Activated naive CD4-positive, alpha-beta T cell treated with anti-CD3 and anti-CD28 coated beads for 36 hours (primary cell): ENCODE measurements around the gene HPCAL1. TPM values are rescaled to one million over a fixed set of nuclear protein-coding genes. Genes with fewer than 3 reads are reported as not detected.

Experiments used
- CTCF ChIA-PET: fragments of 350-600 bp; sonication (Branson Sonifier 250); formaldehyde crosslinking; loops from one replicate; lab custom pipeline; 2021; ENCODE audit warnings: antibody characterized with exemption; lab: Charles Lee
- DNase-seq: peaks from one replicate; pipeline ENCODE4 v3.0.0-alpha.2; 2020
- H3K27ac Mint-ChIP-seq: one replicate; pipeline ENCODE4 v1.8.0; 2021; ENCODE audit warnings: mild to moderate bottlenecking, mixed read lengths
- H3K27me3 Mint-ChIP-seq: one replicate; pipeline ENCODE4 v1.8.0; 2021; ENCODE audit warnings: low read depth, mixed read lengths
- H3K36me3 Mint-ChIP-seq: one replicate; pipeline ENCODE4 v1.8.0; 2021; ENCODE audit warnings: low read depth, mixed read lengths
- H3K4me1 Mint-ChIP-seq: one replicate; pipeline ENCODE4 v1.8.0; 2021; ENCODE audit warnings: low read depth, mixed read lengths
- H3K4me3 Mint-ChIP-seq: one replicate; pipeline ENCODE4 v1.8.0; 2021; ENCODE audit warnings: mild to moderate bottlenecking, moderate library complexity, mixed read lengths
- H3K9me3 Mint-ChIP-seq: one replicate; pipeline ENCODE4 v1.8.0; 2021; ENCODE audit warnings: mixed read lengths
- intact Hi-C: fragments of 100-400 bp; cut with micrococcal nuclease; formaldehyde crosslinking; loops from one replicate; pipeline ENCODE4 v1.15.1; 2023
- total RNA-seq, 2 experiments: library from RNA; stranded (reverse); gene quantifications; one replicate each; pipeline ENCODE4 v1.2.3, GENCODE V29; 2021

Gene HPCAL1
- total RNA-seq, 2 experiments from 2014 or later = 71.4 to 73.8 TPM

GRCh38 chr2:10398496-10398895 lies 95.8 kb downstream of the HPCAL1 start:
- no peaks in the 10 kb centered on the region for H3K27me3 Mint-ChIP-seq
- CTCF ChIA-PET = interaction anchor here (2.2 kb wide), 1 partner anchor 10 kb away, joined by 7 read pairs; no protein-coding TSS in a partner anchor
- peaks cover 39% of the 10 kb centered on the region for H3K4me1 Mint-ChIP-seq
- H3K36me3 Mint-ChIP-seq = peaks cover 4% of the 10 kb centered on the region
- no peak overlapping the region for H3K27ac Mint-ChIP-seq
- no peaks in the 10 kb centered on the region for H3K9me3 Mint-ChIP-seq
- DNase-seq = no peak
- no peak overlapping the region for H3K4me3 Mint-ChIP-seq
- intact Hi-C loops = no loop called here

- Mint-ChIP-seq H3K9me3 (no peaks in the 10 kb centered on the region), H3K27ac (no peak overlapping the region), H3K4me1 (peaks cover 41% of the 10 kb centered on the region), H3K36me3 (peaks cover 4% of the 10 kb centered on the region), H3K27me3 (no peaks in the 10 kb centered on the region), H3K4me3 (no peak overlapping the region)
- intact Hi-C loops = no loop called here
- DNase-seq = no peak
- CTCF ChIA-PET = interaction anchor here (2.2 kb wide), 1 partner anchor 9 kb away, joined by 7 read pairs; no protein-coding TSS in a partner anchor
These were observed 96.7 kb downstream of the HPCAL1 start for GRCh38 chr2:10399358-10399757.

GRCh38 chr2:10400002-10400401 lies 97.3 kb downstream of the HPCAL1 start:
- peaks cover 4% of the 10 kb centered on the region for H3K36me3 Mint-ChIP-seq
- no peaks in the 10 kb centered on the region for H3K27me3 Mint-ChIP-seq
- H3K4me1 Mint-ChIP-seq = peaks cover 38% of the 10 kb centered on the region
- H3K4me3 Mint-ChIP-seq = no peak overlapping the region
- H3K9me3 Mint-ChIP-seq = no peaks in the 10 kb centered on the region
- intact Hi-C loops = no loop called here
- no peak for DNase-seq
- CTCF ChIA-PET = interaction anchor here (2.2 kb wide), 1 partner anchor 8 kb away, joined by 7 read pairs; no protein-coding TSS in a partner anchor
- peak overlapping the region; percentile 61 for H3K27ac Mint-ChIP-seq

GRCh38 chr2:10400568-10400977 lies 97.9 kb downstream of the HPCAL1 start:
- H3K4me3 Mint-ChIP-seq = no peak overlapping the region
- CTCF ChIA-PET = interaction anchor here (2.2 kb wide), 1 partner anchor 8 kb away, joined by 7 read pairs; no protein-coding TSS in a partner anchor
- intact Hi-C loops = no loop called here

GRCh38 chr2:10400978-10401951 lies 98.6 kb downstream of the HPCAL1 start:
- Mint-ChIP-seq H3K9me3 (no peaks in the 10 kb centered on the region), H3K36me3 (peaks cover 4% of the 10 kb centered on the region), H3K27ac (peak overlapping the region; percentile 61), H3K4me3 (no peak overlapping the region), H3K4me1 (peaks cover 44% of the 10 kb centered on the region), H3K27me3 (no peaks in the 10 kb centered on the region)
- CTCF ChIA-PET = interaction anchor here (1.1 kb wide), 1 partner anchor 97 kb away, joined by 3 read pairs; no protein-coding TSS in a partner anchor
- intact Hi-C loops = no loop called here
- DNase-seq = no peak

More at GRCh38 chr2:10400568-10400977, 97.9 kb downstream of the HPCAL1 start:
- peaks cover 4% of the 10 kb centered on the region for H3K36me3 Mint-ChIP-seq
- no peaks in the 10 kb centered on the region for H3K9me3 Mint-ChIP-seq
- peaks cover 40% of the 10 kb centered on the region for H3K4me1 Mint-ChIP-seq
- DNase-seq = peak; percentile 55
- no peaks in the 10 kb centered on the region for H3K27me3 Mint-ChIP-seq
- peak overlapping the region; percentile 61 for H3K27ac Mint-ChIP-seq

GRCh38 chr2:10402062-10402585 lies 99.4 kb downstream of the HPCAL1 start:
- no peak overlapping the region for H3K27ac Mint-ChIP-seq
- intact Hi-C loops = no loop called here
- no peaks in the 10 kb centered on the region for H3K27me3 Mint-ChIP-seq

GRCh38 chr2:10402653-10403215 lies 100.0 kb downstream of the HPCAL1 start:
- CTCF ChIA-PET = interaction anchor here (0.6 to 1.2 kb wide), 2 partner anchors 100 to 279 kb away, joined by 3 read pairs; partner anchors contain the start of gene HPCAL1
- no peak for DNase-seq
- Mint-ChIP-seq H3K36me3 (peaks cover 4% of the 10 kb centered on the region), H3K9me3 (no peaks in the 10 kb centered on the region), H3K4me3 (no peak overlapping the region), H3K4me1 (peaks cover 59% of the 10 kb centered on the region), H3K27ac (no peak overlapping the region), H3K27me3 (no peaks in the 10 kb centered on the region)
- intact Hi-C loops = no loop called here

More at GRCh38 chr2:10402062-10402585, 99.4 kb downstream of the HPCAL1 start:
- H3K4me3 Mint-ChIP-seq = no peak overlapping the region
- no peaks in the 10 kb centered on the region for H3K9me3 Mint-ChIP-seq
- H3K4me1 Mint-ChIP-seq = peaks cover 53% of the 10 kb centered on the region
- CTCF ChIA-PET = interaction anchor here (1.1 kb wide), 1 partner anchor 98 kb away, joined by 3 read pairs; no protein-coding TSS in a partner anchor
- no peak for DNase-seq
- peaks cover 4% of the 10 kb centered on the region for H3K36me3 Mint-ChIP-seq

- DNase-seq = no peak
- CTCF ChIA-PET = interaction anchor here (1.7 to 7.0 kb wide), 2 partner anchors 73 to 100 kb away, joined by 3 to 125 read pairs; partner anchors contain the start of gene HPCAL1
- Mint-ChIP-seq H3K4me1 (peaks cover 75% of the 10 kb centered on the region), H3K27me3 (no peaks in the 10 kb centered on the region), H3K27ac (no peak overlapping the region), H3K9me3 (no peaks in the 10 kb centered on the region), H3K36me3 (peaks cover 5% of the 10 kb centered on the region), H3K4me3 (no peak overlapping the region)
- intact Hi-C loops = no loop called here
These were observed 101.8 kb downstream of the HPCAL1 start for GRCh38 chr2:10404324-10405143.

- Mint-ChIP-seq H3K4me1 (peaks cover 67% of the 10 kb centered on the region), H3K36me3 (peaks cover 2% of the 10 kb centered on the region), H3K4me3 (no peak overlapping the region), H3K9me3 (no peaks in the 10 kb centered on the region), H3K27me3 (no peaks in the 10 kb centered on the region), H3K27ac (no peak overlapping the region)
- DNase-seq = no peak
- intact Hi-C loops = no loop called here
- CTCF ChIA-PET = interaction anchor here (1.7 to 7.0 kb wide), 2 partner anchors 74 to 101 kb away, joined by 3 to 125 read pairs; partner anchors contain the start of gene HPCAL1
These were observed 102.7 kb downstream of the HPCAL1 start for GRCh38 chr2:10405448-10405847.

GRCh38 chr2:10406016-10406415 lies 103.3 kb downstream of the HPCAL1 start:
- no peak overlapping the region for H3K4me3 Mint-ChIP-seq
- H3K27ac Mint-ChIP-seq = no peak overlapping the region
- H3K36me3 Mint-ChIP-seq = peaks cover 2% of the 10 kb centered on the region
- DNase-seq = no peak
- CTCF ChIA-PET = interaction anchor here (0.8 to 7.0 kb wide), 2 partner anchors 102 to 108 kb away, joined by 3 to 125 read pairs; partner anchors contain the start of gene HPCAL1
- intact Hi-C loops = no loop called here
- peaks cover 62% of the 10 kb centered on the region for H3K4me1 Mint-ChIP-seq
- no peaks in the 10 kb centered on the region for H3K27me3 Mint-ChIP-seq
- no peaks in the 10 kb centered on the region for H3K9me3 Mint-ChIP-seq

GRCh38 chr2:10406491-10407188 lies 103.9 kb downstream of the HPCAL1 start:
- intact Hi-C loops = no loop called here
- Mint-ChIP-seq H3K4me1 (peaks cover 55% of the 10 kb centered on the region), H3K36me3 (peaks cover 2% of the 10 kb centered on the region), H3K9me3 (no peaks in the 10 kb centered on the region), H3K27me3 (no peaks in the 10 kb centered on the region), H3K27ac (peak overlapping the region; percentile 33), H3K4me3 (no peak overlapping the region)
- DNase-seq = peak; percentile 20
- CTCF ChIA-PET = interaction anchor here (0.8 to 7.0 kb wide), 5 partner anchors 29 to 136 kb away, joined by 3 to 125 read pairs (median 37); partner anchors contain the start of gene HPCAL1
